Measurements from ENCODE around the gene TRIM17. TPM values are rescaled to one million over a fixed set of nuclear protein-coding genes. Genes with fewer than 3 reads are reported as not detected.
A peak's percentile ranks its signal among the peaks of the same experiment; 100 is the strongest.

Gene TRIM17
- total RNA-seq, 1 donor from 2014 or later, result 2.6 TPM

DNA sequence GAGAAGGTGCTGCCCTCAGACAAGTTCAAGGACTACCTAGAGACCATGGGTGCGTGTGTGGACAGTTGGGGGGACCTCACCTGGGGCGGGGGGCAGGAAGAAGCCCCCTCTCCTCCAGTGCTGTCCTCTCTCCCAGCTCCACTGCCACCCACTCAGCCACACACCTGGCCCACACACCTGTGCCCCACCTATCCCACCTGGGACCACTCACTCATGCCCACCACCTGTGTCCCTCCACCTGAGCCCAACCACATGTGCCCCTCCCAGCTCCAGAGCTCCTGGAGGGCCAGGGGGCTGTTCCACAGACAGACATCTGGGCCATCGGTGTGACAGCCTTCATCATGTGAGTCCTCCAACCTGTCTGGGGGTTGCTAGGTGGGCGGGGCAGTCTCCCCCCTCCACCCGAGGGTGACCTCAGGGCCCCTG, 39.0 kb downstream of the TRIM17 start:
- H3K36me3 ChIP-seq, result no peaks in the 10 kb centered on the region
- H3K27me3 ChIP-seq (ENCODE audit: low read depth), result peaks cover 7% of the 10 kb centered on the region
- no peak for DNase-seq
- H3K9me3 ChIP-seq, result no peaks in the 10 kb centered on the region
- H3K27ac ChIP-seq, result no peak overlapping the region
- peak overlapping the region; percentile 56 for H3K4me3 ChIP-seq
- no peak for ATAC-seq
- peaks cover 11% of the 10 kb centered on the region for H3K4me1 ChIP-seq
- intact Hi-C loops (cut with DNase I), result no loop called here
- TF ChIP-seq, protein P1, sequence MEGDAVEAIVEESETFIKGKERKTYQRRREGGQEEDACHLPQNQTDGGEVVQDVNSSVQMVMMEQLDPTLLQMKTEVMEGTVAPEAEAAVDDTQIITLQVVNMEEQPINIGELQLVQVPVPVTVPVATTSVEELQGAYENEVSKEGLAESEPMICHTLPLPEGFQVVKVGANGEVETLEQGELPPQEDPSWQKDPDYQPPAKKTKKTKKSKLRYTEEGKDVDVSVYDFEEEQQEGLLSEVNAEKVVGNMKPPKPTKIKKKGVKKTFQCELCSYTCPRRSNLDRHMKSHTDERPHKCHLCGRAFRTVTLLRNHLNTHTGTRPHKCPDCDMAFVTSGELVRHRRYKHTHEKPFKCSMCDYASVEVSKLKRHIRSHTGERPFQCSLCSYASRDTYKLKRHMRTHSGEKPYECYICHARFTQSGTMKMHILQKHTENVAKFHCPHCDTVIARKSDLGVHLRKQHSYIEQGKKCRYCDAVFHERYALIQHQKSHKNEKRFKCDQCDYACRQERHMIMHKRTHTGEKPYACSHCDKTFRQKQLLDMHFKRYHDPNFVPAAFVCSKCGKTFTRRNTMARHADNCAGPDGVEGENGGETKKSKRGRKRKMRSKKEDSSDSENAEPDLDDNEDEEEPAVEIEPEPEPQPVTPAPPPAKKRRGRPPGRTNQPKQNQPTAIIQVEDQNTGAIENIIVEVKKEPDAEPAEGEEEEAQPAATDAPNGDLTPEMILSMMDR (IDR thresholded peaks at IDR 0.05), result no peak

DNA sequence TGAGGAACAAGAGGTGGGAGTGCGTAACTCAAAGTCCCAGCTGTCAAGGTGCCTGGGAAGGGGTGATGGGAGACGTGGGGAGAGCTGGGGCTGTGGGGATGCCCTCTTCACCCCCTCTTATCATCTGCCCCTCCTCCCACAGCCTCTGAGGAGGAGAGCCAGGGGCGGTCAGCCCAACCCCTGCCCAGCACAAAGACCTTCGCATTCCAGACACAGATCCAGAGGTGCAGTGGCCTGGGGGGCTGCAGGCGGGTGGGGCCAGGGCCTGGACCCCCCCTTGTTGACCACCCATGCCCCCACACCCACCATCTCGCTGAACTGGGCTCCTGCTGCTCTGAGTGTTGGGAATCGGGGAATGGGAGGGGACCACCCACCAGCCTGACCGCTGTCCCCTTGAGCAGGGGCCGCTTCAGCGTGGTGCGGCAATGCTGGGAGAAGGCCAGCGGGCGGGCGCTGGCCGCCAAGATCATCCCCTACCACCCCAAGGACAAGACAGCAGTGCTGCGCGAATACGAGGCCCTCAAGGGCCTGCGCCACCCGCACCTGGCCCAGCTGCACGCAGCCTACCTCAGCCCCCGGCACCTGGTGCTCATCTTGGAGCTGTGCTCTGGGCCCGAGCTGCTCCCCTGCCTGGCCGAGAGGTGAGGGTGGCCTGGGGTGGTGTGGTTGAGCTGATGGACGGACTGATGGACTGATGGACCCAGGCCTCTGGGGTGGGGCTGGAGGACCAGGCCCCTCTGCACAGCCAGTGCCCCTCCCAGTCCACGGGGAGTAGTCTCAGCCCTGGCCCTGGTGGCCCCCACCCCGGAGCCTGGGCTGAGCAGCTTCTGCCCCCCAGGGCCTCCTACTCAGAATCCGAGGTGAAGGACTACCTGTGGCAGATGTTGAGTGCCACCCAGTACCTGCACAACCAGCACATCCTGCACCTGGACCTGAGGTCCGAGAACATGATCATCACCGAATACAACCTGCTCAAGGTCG, 39.7 kb downstream of the TRIM17 start:
- TF ChIP-seq, protein P1 (IDR thresholded peaks at IDR 0.05), result no peak
- no peak for ATAC-seq
- no peaks in the 10 kb centered on the region for H3K36me3 ChIP-seq
- no peak overlapping the region for H3K27ac ChIP-seq
- no peak overlapping the region for H3K4me3 ChIP-seq
- H3K4me1 ChIP-seq, result peaks cover 11% of the 10 kb centered on the region
- H3K9me3 ChIP-seq, result no peaks in the 10 kb centered on the region
- intact Hi-C loops (cut with DNase I), result no loop called here
- peak; percentile 42 for DNase-seq
- peaks cover 7% of the 10 kb centered on the region for H3K27me3 ChIP-seq (ENCODE audit: low read depth)

DNA sequence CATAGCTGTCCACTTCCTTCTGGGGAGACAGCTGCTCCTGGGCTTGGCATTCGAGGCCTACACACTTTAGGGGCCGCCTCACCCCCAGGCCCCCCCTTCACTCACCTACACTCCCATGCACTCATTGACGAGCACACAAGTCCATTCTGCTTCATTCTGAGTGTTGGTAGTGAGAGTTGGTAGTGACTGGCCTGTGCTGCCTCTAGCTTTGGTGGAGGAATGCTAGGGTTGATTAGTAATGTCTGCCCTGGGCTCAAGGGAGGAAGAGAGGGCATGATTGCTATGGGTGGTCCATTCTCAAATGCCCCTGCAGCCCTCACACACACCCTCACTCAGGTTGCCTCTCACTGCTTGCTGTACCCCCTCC, 40.4 kb downstream of the TRIM17 start:
- intact Hi-C loops (cut with DNase I), result no loop called here

DNA sequence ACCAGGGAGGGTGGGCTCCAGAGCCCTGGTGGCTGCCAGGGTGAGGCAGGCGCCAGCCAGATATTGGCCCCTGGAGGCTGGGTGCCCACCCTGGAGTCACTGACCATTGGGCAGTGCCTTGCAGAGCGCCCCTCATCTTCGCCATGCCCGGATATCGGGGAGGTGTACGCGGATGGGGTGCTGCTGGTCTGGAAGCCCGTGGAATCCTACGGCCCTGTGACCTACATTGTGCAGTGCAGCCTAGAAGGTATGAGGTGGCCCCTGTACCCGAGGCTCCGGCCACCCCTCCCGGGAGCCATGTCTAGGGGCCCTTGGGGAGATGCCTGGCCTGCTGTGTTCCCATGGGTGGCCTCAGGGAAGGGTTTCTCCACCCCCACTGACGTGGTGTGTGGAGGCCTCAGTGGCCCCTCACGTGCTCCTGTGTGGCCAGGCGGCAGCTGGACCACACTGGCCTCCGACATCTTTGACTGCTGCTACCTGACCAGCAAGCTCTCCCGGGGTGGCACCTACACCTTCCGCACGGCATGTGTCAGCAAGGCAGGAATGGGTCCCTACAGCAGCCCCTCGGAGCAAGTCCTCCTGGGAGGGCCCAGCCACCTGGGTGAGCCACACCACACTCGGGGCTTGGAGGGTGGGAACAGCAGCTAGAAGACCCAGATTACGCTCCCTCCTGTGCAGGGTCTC, 40.9 kb downstream of the TRIM17 start:
- Histone ChIP-seq H3K9me3 (no peaks in the 10 kb centered on the region), H3K27me3 (ENCODE audit: low read depth) (peaks cover 7% of the 10 kb centered on the region), H3K27ac (peak overlapping the region; percentile 14), H3K4me1 (peaks cover 11% of the 10 kb centered on the region), H3K4me3 (no peak overlapping the region), H3K36me3 (no peaks in the 10 kb centered on the region)
- ATAC-seq (no peak), DNase-seq (peak; percentile 41)
- TF ChIP-seq, protein P1 (IDR thresholded peaks at IDR 0.05), result no peak
- intact Hi-C loops (cut with DNase I), result no loop called here

More for the DNA sequence above, 40.4 kb downstream of the TRIM17 start:
- DNase-seq (no peak), ATAC-seq (no peak)
- Histone ChIP-seq H3K4me1 (peaks cover 11% of the 10 kb centered on the region), H3K9me3 (no peaks in the 10 kb centered on the region), H3K36me3 (no peaks in the 10 kb centered on the region), H3K27ac (no peak overlapping the region), H3K4me3 (no peak overlapping the region), H3K27me3 (ENCODE audit: low read depth) (peaks cover 7% of the 10 kb centered on the region)
- TF ChIP-seq, protein P1 (IDR thresholded peaks at IDR 0.05), result no peak

DNA sequence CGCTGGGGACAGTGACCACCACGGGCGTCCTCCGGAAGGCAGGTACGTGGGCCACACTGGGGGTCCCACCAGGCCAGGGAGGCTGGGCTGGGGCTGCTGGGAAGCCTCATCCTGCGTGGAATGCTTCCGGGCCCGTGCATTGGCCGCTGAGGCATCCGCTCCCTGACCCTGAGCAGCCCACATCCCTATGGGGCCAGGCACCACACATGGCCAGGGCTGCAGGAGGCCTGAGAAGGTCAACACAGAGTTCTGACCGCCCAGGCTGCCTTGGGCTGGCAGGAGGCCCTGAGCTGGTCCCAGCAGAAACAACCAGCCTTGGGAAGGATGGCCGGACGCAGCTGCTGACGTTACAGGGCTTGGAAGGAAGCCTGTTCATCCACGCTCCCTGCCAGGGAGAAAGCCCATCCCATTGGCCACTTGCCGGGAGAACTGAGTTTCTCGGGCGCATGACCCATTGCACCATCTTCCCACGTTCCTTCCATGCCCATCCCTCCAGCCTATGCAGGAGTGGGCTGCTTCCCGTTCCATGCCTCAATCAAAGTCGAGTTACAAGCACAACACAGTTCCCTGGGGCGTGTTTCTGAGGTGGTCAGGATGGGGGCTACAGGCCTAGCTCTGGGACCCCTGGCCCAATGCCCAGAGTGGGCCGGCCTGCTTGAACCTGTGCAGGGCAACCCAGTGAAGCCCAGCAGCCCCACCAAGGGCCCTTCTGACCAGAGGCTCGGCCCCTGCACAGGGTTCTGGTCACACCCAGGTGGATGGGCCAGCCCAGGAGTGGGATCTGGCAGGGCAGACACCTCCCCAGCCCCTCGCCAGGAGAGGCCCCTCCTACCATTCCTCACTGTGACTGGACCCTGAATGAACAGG, 41.7 kb downstream of the TRIM17 start:
- peak in 1 of 2 donors; percentile 14 for ATAC-seq
- H3K4me1 ChIP-seq, result peaks cover 11% of the 10 kb centered on the region
- DNase-seq, result peak; percentile 57
- peak overlapping the region; percentile 24 for H3K27ac ChIP-seq
- H3K4me3 ChIP-seq, result no peak overlapping the region
- TF ChIP-seq, protein P1 (IDR thresholded peaks at IDR 0.05), result no peak
- peaks cover 7% of the 10 kb centered on the region for H3K27me3 ChIP-seq (ENCODE audit: low read depth)
- no peaks in the 10 kb centered on the region for H3K9me3 ChIP-seq
- intact Hi-C loops (cut with DNase I), result no loop called here
- no peaks in the 10 kb centered on the region for H3K36me3 ChIP-seq
